Measurements from ENCODE around the gene LCOR.

LCOR gene

GRCh38 chr10:96959733-96960132, 127.6 kb downstream of the LCOR start:
- ATAC-seq = no peak
- no peak for TF ChIP-seq TCF4 (CRISPR knock-in tag; IDR thresholded peaks at IDR 0.05; ENCODE audit: borderline replicate concordance)
- TF ChIP-seq GLIS3 (CRISPR knock-in tag; IDR thresholded peaks at IDR 0.05) = no peak
- no peak for TF ChIP-seq TOX (CRISPR knock-in tag; IDR thresholded peaks at IDR 0.05; ENCODE audit: borderline replicate concordance)
- TF ChIP-seq ESRRG (CRISPR knock-in tag; IDR thresholded peaks at IDR 0.05) = no peak
- no peak for TF ChIP-seq ZFP30 (CRISPR knock-in tag; IDR thresholded peaks at IDR 0.05)
- no peak for TF ChIP-seq RARB (CRISPR knock-in tag; IDR thresholded peaks at IDR 0.05)
- no peak for TF ChIP-seq POU6F1 (CRISPR knock-in tag; IDR thresholded peaks at IDR 0.05; ENCODE audit: borderline replicate concordance, low read depth)
- no peak for TF ChIP-seq ZC3H10 (CRISPR knock-in tag; IDR thresholded peaks at IDR 0.05)

GRCh38 chr10:96960872-96961271, 128.8 kb downstream of the LCOR start:
- TF ChIP-seq POU6F1 (CRISPR knock-in tag; IDR thresholded peaks at IDR 0.05; ENCODE audit: borderline replicate concordance, low read depth) (no peak), ZFP30 (CRISPR knock-in tag; IDR thresholded peaks at IDR 0.05) (no peak), ZNF8 (CRISPR knock-in tag; IDR thresholded peaks at IDR 0.05) (no peak), ARNTL (CRISPR knock-in tag; IDR thresholded peaks at IDR 0.05; ENCODE audit: borderline replicate concordance, low read depth) (no peak), GLIS3 (CRISPR knock-in tag; IDR thresholded peaks at IDR 0.05) (no peak), ESRRG (CRISPR knock-in tag; IDR thresholded peaks at IDR 0.05) (no peak), BACH2 (CRISPR knock-in tag; IDR thresholded peaks at IDR 0.05; ENCODE audit: borderline replicate concordance) (no peak), ZNF70 (CRISPR knock-in tag; IDR thresholded peaks at IDR 0.05) (no peak), ISL1 (CRISPR knock-in tag; IDR thresholded peaks at IDR 0.05) (no peak), PATZ1 (CRISPR knock-in tag; IDR thresholded peaks at IDR 0.05; ENCODE audit: borderline replicate concordance) (no peak), CSRNP3 (CRISPR knock-in tag; IDR thresholded peaks at IDR 0.05) (no peak), CSDC2 (CRISPR knock-in tag; IDR thresholded peaks at IDR 0.05) (no peak), PPARA (CRISPR knock-in tag; IDR thresholded peaks at IDR 0.05; ENCODE audit: borderline replicate concordance) (no peak), SNAI2 (CRISPR knock-in tag; IDR thresholded peaks at IDR 0.05) (no peak), OSR1 (CRISPR knock-in tag; IDR thresholded peaks at IDR 0.05) (no peak), TOX (CRISPR knock-in tag; IDR thresholded peaks at IDR 0.05; ENCODE audit: borderline replicate concordance) (no peak), ZFP3 (CRISPR knock-in tag; IDR thresholded peaks at IDR 0.05) (no peak), ZNF565 (CRISPR knock-in tag; conservative IDR thresholded peaks at IDR 0.05; ENCODE audit: low read depth) (no peak), TSHZ2 (CRISPR knock-in tag; IDR thresholded peaks at IDR 0.05) (no peak)
- no peak for ATAC-seq

GRCh38 chr10:96964131-96964530, 132.0 kb downstream of the LCOR start:
- no peak for ATAC-seq
- TF ChIP-seq PPARA (CRISPR knock-in tag; IDR thresholded peaks at IDR 0.05; ENCODE audit: borderline replicate concordance) (no peak), CREB5 (CRISPR knock-in tag; IDR thresholded peaks at IDR 0.05; ENCODE audit: low read depth) (no peak), POU6F1 (CRISPR knock-in tag; IDR thresholded peaks at IDR 0.05; ENCODE audit: borderline replicate concordance, low read depth) (no peak), OSR1 (CRISPR knock-in tag; IDR thresholded peaks at IDR 0.05) (no peak), ZNF70 (CRISPR knock-in tag; IDR thresholded peaks at IDR 0.05) (no peak), ZNF565 (CRISPR knock-in tag; conservative IDR thresholded peaks at IDR 0.05; ENCODE audit: low read depth) (no peak), CSRNP3 (CRISPR knock-in tag; IDR thresholded peaks at IDR 0.05) (no peak), ARNTL (CRISPR knock-in tag; IDR thresholded peaks at IDR 0.05; ENCODE audit: borderline replicate concordance, low read depth) (no peak), ZNF8 (CRISPR knock-in tag; IDR thresholded peaks at IDR 0.05) (no peak), GLIS3 (CRISPR knock-in tag; IDR thresholded peaks at IDR 0.05) (no peak), TCF4 (CRISPR knock-in tag; IDR thresholded peaks at IDR 0.05; ENCODE audit: borderline replicate concordance) (no peak), ZFP30 (CRISPR knock-in tag; IDR thresholded peaks at IDR 0.05) (no peak), CSDC2 (CRISPR knock-in tag; IDR thresholded peaks at IDR 0.05) (no peak)

Data from SK-N-SH treated with all-trans-retinoic acid at 6 μM for 48 hours (cell line).